ENCODE measurements around the gene ERLEC1. TPM values are rescaled to one million over a fixed set of nuclear protein-coding genes. Genes with fewer than 3 reads are reported as not detected.

The ERLEC1 gene
- total RNA-seq, 6 donors from 2014 or later = 50.7 to 200 (median 143) TPM

DNA sequence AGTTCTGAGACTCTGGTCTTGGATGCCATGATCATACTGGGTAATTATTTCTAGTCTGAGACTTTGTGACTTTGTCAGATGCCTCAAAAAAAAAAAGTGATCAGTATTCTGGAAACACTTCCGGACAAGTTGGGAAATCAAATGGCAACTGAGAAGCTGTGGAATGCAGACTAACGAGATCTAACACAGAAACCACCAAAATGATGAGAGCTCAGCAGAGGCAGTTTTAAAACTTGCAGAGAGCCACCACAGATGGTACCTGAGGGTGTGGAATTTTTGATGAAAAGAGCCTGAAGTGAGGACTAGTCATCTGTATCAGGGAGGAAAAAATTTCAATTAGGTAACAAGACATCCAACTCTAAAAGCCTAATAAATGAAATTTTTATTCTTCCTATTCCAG is 78.4 kb downstream of the ERLEC1 start:
- H3K27me3 ChIP-seq = no peaks in the 10 kb centered on the region
- ATAC-seq (ENCODE audit: low FRiP score in 2 of 2) (no peak), DNase-seq (no peak)
- TF ChIP-seq, protein P1, sequence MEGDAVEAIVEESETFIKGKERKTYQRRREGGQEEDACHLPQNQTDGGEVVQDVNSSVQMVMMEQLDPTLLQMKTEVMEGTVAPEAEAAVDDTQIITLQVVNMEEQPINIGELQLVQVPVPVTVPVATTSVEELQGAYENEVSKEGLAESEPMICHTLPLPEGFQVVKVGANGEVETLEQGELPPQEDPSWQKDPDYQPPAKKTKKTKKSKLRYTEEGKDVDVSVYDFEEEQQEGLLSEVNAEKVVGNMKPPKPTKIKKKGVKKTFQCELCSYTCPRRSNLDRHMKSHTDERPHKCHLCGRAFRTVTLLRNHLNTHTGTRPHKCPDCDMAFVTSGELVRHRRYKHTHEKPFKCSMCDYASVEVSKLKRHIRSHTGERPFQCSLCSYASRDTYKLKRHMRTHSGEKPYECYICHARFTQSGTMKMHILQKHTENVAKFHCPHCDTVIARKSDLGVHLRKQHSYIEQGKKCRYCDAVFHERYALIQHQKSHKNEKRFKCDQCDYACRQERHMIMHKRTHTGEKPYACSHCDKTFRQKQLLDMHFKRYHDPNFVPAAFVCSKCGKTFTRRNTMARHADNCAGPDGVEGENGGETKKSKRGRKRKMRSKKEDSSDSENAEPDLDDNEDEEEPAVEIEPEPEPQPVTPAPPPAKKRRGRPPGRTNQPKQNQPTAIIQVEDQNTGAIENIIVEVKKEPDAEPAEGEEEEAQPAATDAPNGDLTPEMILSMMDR (IDR thresholded peaks at IDR 0.05) = no peak
- no peak for TF ChIP-seq POLR2AphosphoS5 (IDR thresholded peaks at IDR 0.05)
- no peaks in the 10 kb centered on the region for H3K9me3 ChIP-seq
- no peak overlapping the region for H3K27ac ChIP-seq
- peaks cover 0 to 2% (median 0%) of the 10 kb centered on the region in 4 donors for H3K4me1 ChIP-seq
- H3K4me3 ChIP-seq = no peak overlapping the region
- WGBS, 2 donors = 61 to 67% methylated on average over 2 of the region's 2 CpGs
- H3K36me3 ChIP-seq = peaks cover 10 to 73% (median 31%) of the 10 kb centered on the region in 4 donors

DNA sequence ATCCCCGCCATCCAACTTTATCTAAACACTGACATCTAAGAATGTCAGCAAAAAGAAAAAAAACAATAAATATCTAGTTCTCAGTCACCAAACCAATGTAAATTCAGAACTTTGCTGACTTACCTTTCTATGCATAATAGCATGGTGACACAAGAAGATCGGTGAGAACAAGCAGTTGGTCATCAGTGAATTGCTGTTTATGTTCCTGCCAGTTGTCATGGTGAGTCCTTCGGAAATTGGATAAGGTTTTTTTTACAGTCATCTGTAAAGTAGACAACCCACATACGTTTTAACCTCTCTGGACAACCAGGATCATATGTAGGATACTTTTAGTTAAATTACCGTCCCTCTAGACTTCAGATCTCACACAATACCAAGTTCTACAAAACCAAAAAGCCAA is 79.1 kb downstream of the ERLEC1 start:
- peaks cover 10 to 75% (median 36%) of the 10 kb centered on the region in 4 donors for H3K36me3 ChIP-seq
- TF ChIP-seq POLR2AphosphoS5 (IDR thresholded peaks at IDR 0.05) = no peak
- TF ChIP-seq, protein P1 (IDR thresholded peaks at IDR 0.05) = no peak
- no peak for TF ChIP-seq EP300 (IDR thresholded peaks at IDR 0.05)
- TF ChIP-seq POLR2A (IDR thresholded peaks at IDR 0.05) = no peak
- H3K27ac ChIP-seq = no peak overlapping the region
- H3K4me3 ChIP-seq = no peak overlapping the region
- peaks cover 0 to 2% (median 0%) of the 10 kb centered on the region in 4 donors for H3K4me1 ChIP-seq
- DNase-seq (no peak), ATAC-seq (ENCODE audit: low FRiP score in 2 of 2) (no peak)
- H3K27me3 ChIP-seq = no peaks in the 10 kb centered on the region
- 91 to 97% methylated on average over 5 of the region's 5 CpGs for WGBS, 2 donors
- H3K9me3 ChIP-seq = no peaks in the 10 kb centered on the region

DNA sequence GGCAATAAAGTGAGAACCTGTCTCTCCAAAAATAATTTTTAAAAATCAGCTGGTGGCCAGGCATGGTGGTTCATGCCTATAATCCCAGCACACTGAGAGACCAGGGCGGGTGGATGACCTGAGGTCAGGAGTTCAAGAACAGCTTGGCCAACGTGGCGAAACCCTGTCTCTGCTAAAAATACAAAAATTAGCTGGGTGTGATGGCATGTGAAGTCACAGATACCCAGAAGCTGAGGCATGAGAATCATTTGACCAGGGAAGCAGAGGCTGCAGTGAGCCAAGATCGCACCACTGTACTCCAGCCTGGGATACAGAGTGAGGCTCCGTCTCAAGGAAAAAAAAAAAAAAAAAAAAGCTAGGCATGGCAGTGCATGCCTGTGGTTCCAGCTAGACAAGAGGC is 80.3 kb downstream of the ERLEC1 start:
- WGBS, 2 donors = 95 to 97% methylated on average over 5 of the region's 5 CpGs
- H3K36me3 ChIP-seq = peaks cover 10 to 82% (median 40%) of the 10 kb centered on the region in 4 donors
- no peak for ATAC-seq (ENCODE audit: low FRiP score in 2 of 2)

DNA sequence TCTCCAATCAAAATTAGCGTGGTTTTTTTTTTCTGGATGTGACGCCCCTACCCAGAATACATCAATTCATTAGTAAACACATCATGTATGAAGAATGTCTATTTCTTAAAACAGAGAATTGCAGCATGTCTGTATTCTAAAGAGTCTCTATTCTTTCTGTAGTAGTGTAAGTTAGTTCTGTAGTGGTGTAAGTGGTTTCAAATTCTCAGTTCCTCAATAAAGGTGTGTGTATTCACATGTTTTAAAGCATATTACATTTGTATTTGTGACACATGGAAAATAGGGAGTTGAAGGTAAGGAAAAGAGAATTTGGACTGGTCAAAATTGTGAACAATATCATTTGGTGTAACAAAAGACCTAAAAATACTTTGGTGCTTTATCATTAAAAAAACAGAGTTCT is 80.9 kb downstream of the ERLEC1 start:
- TF ChIP-seq EP300 (IDR thresholded peaks at IDR 0.05) (no peak), POLR2A (IDR thresholded peaks at IDR 0.05) (no peak), POLR2AphosphoS5 (IDR thresholded peaks at IDR 0.05) (no peak)
- TF ChIP-seq, protein P1 (IDR thresholded peaks at IDR 0.05) = no peak
- DNase-seq (no peak), ATAC-seq (ENCODE audit: low FRiP score in 2 of 2) (no peak)
- WGBS, 2 donors = 98% methylated on average over 2 of the region's 2 CpGs
- H3K27ac ChIP-seq = no peak overlapping the region
- no peaks in the 10 kb centered on the region for H3K9me3 ChIP-seq
- H3K4me3 ChIP-seq = no peak overlapping the region
- peaks cover 10 to 82% (median 40%) of the 10 kb centered on the region in 4 donors for H3K36me3 ChIP-seq
- peaks cover 0 to 2% (median 0%) of the 10 kb centered on the region in 4 donors for H3K4me1 ChIP-seq
- no peaks in the 10 kb centered on the region for H3K27me3 ChIP-seq

More for the DNA sequence above, 80.3 kb downstream of the ERLEC1 start:
- H3K27ac ChIP-seq = no peak overlapping the region
- H3K4me3 ChIP-seq = no peak overlapping the region
- H3K27me3 ChIP-seq = no peaks in the 10 kb centered on the region
- no peak for DNase-seq
- TF ChIP-seq, protein P1 (IDR thresholded peaks at IDR 0.05) = no peak
- TF ChIP-seq EP300 (IDR thresholded peaks at IDR 0.05) = no peak
- no peak for TF ChIP-seq POLR2AphosphoS5 (IDR thresholded peaks at IDR 0.05)
- no peak for TF ChIP-seq POLR2A (IDR thresholded peaks at IDR 0.05)
- H3K4me1 ChIP-seq = peaks cover 0 to 2% (median 0%) of the 10 kb centered on the region in 4 donors
- no peaks in the 10 kb centered on the region for H3K9me3 ChIP-seq

Small RNA genes lying within 50 kb of the gene (small RNA-seq; reads per million reads assigned to genes)
- gene MIR3682 = 0 reads per million in 4 donors

Other genes with a start within 250 kb of the ERLEC1 start
- 1 to 10 TPM in 5 of 6 donors, under 1 TPM in 1; 0.55 to 5.2 (median 3.1) TPM for gene CHAC2, start 19.2 kb upstream of the ERLEC1 start, total RNA-seq
- 10 to 100 TPM; 16.4 to 54.2 (median 25.2) TPM for gene ASB3, start 91 bp upstream of the ERLEC1 start, total RNA-seq
- gene GPR75, start 72.9 kb downstream of the ERLEC1 start, total RNA-seq = 10 to 100 TPM in 1 of 6 donors, 1 to 10 TPM in 5; 1.6 to 14.7 (median 3.1) TPM
- gene PSME4, start 183.9 kb downstream of the ERLEC1 start, total RNA-seq = 10 to 100 TPM; 39.3 to 80.7 (median 65.1) TPM

Data from upper lobe of left lung (tissue), 6 donors.